Measurements from ENCODE around the gene SHD. TPM values are rescaled to one million over a fixed set of nuclear protein-coding genes. Genes with fewer than 3 reads are reported as not detected.
A peak's percentile ranks its signal among the peaks of the same experiment; 100 is the strongest.
"Not testable (repeated sequence)": the region's sequence is repeated elsewhere in the genome, so short reads cannot be mapped to it uniquely, and the experiment has no call there.

SHD gene
- total RNA-seq, 1 experiment from 2014 or later, result 2.0 TPM

- TF ChIP-seq YY1 (IDR thresholded peaks at IDR 0.05; ENCODE audit: extremely low read depth, insufficient replicate concordance, low read depth, low read length) (no peak), CEBPB (IDR thresholded peaks at IDR 0.05; ENCODE audit: low read depth) (no peak), POLR2A (IDR thresholded peaks at IDR 0.05; ENCODE audit: borderline replicate concordance, extremely low read depth, insufficient read depth, insufficient read length) (peak; percentile 88), FOSL1 (IDR thresholded peaks at IDR 0.05; ENCODE audit: low read depth) (no peak)
Measured at GRCh38 chr19:4328243-4328990, 49.4 kb downstream of the SHD start (continued).

DNA sequence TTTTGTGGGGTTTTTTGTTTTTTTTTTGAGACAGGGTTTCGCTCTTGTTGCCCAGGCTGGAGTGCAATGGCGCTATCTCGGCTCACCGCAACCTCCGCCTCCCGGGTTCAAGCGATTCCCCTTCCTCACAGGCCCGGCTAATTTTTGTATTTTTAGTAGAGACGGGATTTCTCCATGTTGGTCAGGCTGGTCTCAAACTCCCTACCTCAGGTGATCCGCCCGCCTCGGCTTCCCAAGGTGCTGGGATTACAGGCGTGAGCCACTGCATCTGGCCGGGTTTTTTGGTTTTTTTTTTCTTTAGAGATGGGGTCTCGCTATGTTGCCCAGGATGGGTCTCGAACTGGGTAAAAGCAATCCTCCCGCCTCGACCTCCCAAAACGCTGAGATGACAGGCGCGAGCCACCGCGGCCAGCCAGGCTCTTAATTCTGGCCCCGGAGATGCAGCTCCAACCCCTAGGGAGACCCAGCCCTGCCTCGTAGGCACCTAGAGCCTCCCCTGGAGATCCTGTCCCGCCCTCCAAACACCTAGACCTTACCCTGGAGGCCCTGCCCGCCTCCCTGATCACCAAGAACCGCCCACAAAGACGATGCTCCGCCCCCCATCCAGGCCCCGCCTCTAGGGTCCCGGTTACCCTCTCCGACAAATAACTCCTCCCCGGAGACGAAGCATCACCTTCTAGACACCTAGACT lies 50.1 kb downstream of the SHD start:
- peak; percentile 54 for ATAC-seq
- H3K4me3 ChIP-seq (replicated peaks in 1 of 2; ENCODE audit: low read depth in 1 of 2, low read length in 2 of 2), result peak overlapping the region; percentile 60 to 63
- peak overlapping the region; percentile 81 for H3K9ac ChIP-seq (ENCODE audit: low read length)
- intact Hi-C loops (cut with micrococcal nuclease), result loop anchor here (1.0 kb wide), 1 partner anchor 45 kb away; no protein-coding TSS in a partner anchor
- H4K20me1 ChIP-seq (ENCODE audit: insufficient read depth); H3K27me3 ChIP-seq (ENCODE audit: insufficient read depth, low read length); H3K9me2 ChIP-seq (ENCODE audit: insufficient read depth); H3K9me3 ChIP-seq (ENCODE audit: control insufficient read depth in 1 of 2, insufficient read depth in 1 of 2, low read depth in 1 of 2, low read length in 2 of 2); RAD21 ChIA-PET (ENCODE audit: low non-redundant PET in 1 of 2, low total read pairs in 2 of 2, uncharacterized antibody in 2 of 2, unreplicated experiment in 2 of 2); CTCF ChIA-PET; DNase-seq (ENCODE audit: low read depth, low spot score); H3K79me2 ChIP-seq (ENCODE audit: insufficient read depth, low read length); H3K36me3 ChIP-seq (ENCODE audit: control insufficient read depth in 1 of 2, insufficient read depth in 2 of 2, low read length in 2 of 2); H2AFZ ChIP-seq (ENCODE audit: low read depth, low read length, poor library complexity, severe bottlenecking); POLR2A ChIA-PET: not testable (repeated sequence)
- H3K27ac ChIP-seq (ENCODE audit: low read depth, low read length), result peak overlapping the region; percentile 69
- H3K4me1 ChIP-seq (ENCODE audit: control insufficient read depth in 1 of 2, insufficient read depth in 2 of 2, low read length in 2 of 2), result peaks cover 7 to 20% of the 10 kb centered on the region in 2 experiments
- peak; percentile 1; the same call in 1 of the 2 replicates for TF ChIP-seq ZFX (IDR thresholded peaks at IDR 0.05)
- H3K4me2 ChIP-seq (ENCODE audit: low read length), result peak overlapping the region; percentile 79
- BruUV-seq (replicated peaks), result TSS peak; percentile 77

- intact Hi-C loops (cut with micrococcal nuclease), result no loop called here
- no peaks in the 10 kb centered on the region for H3K36me3 ChIP-seq (ENCODE audit: control insufficient read depth in 1 of 2, insufficient read depth in 2 of 2, low read length in 2 of 2)
- H3K79me2 ChIP-seq (ENCODE audit: insufficient read depth, low read length), result no peaks in the 10 kb centered on the region; the same call in 1 of the 2 replicates
- no peak overlapping the region for H3K27ac ChIP-seq (ENCODE audit: low read depth, low read length)
- BruUV-seq (replicated peaks), result no TSS peak
- no peaks in the 10 kb centered on the region for H3K9me2 ChIP-seq (ENCODE audit: insufficient read depth)
- no peak overlapping the region for H3K9ac ChIP-seq (ENCODE audit: low read length)
- CTCF ChIA-PET, result no interaction called here
- peaks cover 7 to 20% of the 10 kb centered on the region in 2 experiments for H3K4me1 ChIP-seq (ENCODE audit: control insufficient read depth in 1 of 2, insufficient read depth in 2 of 2, low read length in 2 of 2)
- TF ChIP-seq POLR2A (IDR thresholded peaks at IDR 0.05; ENCODE audit: borderline replicate concordance, extremely low read depth, insufficient read depth, insufficient read length) (no peak), MAX (IDR thresholded peaks at IDR 0.05) (no peak), SIN3A (IDR thresholded peaks at IDR 0.05; ENCODE audit: low read depth) (no peak), JUND (IDR thresholded peaks at IDR 0.05) (no peak), ATF3 (IDR thresholded peaks at IDR 0.05) (no peak), SRF (IDR thresholded peaks at IDR 0.05; ENCODE audit: low read depth) (no peak), CEBPB (IDR thresholded peaks at IDR 0.05; ENCODE audit: low read depth) (no peak), ZNF274 (IDR thresholded peaks at IDR 0.05; ENCODE audit: low read depth, low read length) (no peak)
- TF ChIP-seq, protein P1, sequence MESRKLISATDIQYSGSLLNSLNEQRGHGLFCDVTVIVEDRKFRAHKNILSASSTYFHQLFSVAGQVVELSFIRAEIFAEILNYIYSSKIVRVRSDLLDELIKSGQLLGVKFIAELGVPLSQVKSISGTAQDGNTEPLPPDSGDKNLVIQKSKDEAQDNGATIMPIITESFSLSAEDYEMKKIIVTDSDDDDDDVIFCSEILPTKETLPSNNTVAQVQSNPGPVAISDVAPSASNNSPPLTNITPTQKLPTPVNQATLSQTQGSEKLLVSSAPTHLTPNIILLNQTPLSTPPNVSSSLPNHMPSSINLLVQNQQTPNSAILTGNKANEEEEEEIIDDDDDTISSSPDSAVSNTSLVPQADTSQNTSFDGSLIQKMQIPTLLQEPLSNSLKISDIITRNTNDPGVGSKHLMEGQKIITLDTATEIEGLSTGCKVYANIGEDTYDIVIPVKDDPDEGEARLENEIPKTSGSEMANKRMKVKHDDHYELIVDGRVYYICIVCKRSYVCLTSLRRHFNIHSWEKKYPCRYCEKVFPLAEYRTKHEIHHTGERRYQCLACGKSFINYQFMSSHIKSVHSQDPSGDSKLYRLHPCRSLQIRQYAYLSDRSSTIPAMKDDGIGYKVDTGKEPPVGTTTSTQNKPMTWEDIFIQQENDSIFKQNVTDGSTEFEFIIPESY (IDR thresholded peaks at IDR 0.05; ENCODE audit: extremely low read depth, insufficient replicate concordance, low read length), result no peak
- no peak for ATAC-seq
- 0 out of 2 replicates have a peak overlapping the region, but pooled peaks have one; percentile 79 for H3K4me2 ChIP-seq (ENCODE audit: low read length)
- RAD21 ChIA-PET (ENCODE audit: low non-redundant PET in 1 of 2, low total read pairs in 2 of 2, uncharacterized antibody in 2 of 2, unreplicated experiment in 2 of 2), result no interaction called here
- POLR2A ChIA-PET, result no interaction called here
- H2AFZ ChIP-seq (ENCODE audit: low read depth, low read length, poor library complexity, severe bottlenecking), result no peak overlapping the region
- no peaks in the 10 kb centered on the region for H3K9me3 ChIP-seq (ENCODE audit: control insufficient read depth in 1 of 2, insufficient read depth in 1 of 2, low read depth in 1 of 2, low read length in 2 of 2)
- H4K20me1 ChIP-seq (ENCODE audit: insufficient read depth), result no peaks in the 10 kb centered on the region
- no peak overlapping the region for H3K4me3 ChIP-seq (replicated peaks in 1 of 2; ENCODE audit: low read depth in 1 of 2, low read length in 2 of 2)
- H3K27me3 ChIP-seq (ENCODE audit: insufficient read depth, low read length), result no peaks in the 10 kb centered on the region
- no peak for DNase-seq (ENCODE audit: low read depth, low spot score)
Measured at GRCh38 chr19:4329858-4330257, 50.8 kb downstream of the SHD start.

Data from HCT116 (cell line).